ENCODE measurements around the gene AIDA.

AIDA gene

DNA sequence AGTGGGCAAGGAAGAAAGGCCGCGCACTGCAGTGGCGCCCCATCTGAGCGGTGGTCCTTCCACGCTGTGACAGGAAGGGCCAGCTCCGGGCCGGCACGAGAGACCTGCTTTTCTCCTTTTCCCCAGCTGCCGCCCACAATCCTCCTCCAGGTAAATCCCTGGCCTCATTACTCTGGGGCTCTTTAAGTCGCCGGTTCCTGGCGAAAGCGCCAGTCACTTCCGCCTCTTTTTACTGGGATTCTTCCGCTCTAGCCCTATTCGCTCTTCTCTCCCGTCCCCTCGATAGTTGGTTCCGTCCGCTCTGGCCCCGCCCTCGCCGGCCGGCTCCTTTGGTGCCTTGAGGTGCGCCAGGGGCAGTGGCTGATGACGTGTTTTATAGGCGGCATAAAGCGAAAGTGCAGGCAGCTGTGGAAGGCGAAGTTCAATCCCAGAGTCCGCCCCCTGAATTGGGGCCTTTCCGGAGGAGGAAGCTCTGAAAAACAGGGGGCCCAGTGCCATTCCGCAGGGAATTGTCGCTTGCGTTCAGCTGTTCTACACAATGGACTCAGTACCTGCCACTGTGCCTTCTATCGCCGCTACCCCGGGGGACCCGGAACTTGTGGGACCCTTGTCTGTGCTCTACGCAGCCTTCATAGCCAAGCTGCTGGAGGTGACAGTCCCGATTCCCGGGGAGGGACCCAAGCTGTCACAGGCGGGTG, 68.2 kb downstream of the AIDA start:
- DNase-seq (ENCODE audit: low spot score): peak; percentile 92

DNA sequence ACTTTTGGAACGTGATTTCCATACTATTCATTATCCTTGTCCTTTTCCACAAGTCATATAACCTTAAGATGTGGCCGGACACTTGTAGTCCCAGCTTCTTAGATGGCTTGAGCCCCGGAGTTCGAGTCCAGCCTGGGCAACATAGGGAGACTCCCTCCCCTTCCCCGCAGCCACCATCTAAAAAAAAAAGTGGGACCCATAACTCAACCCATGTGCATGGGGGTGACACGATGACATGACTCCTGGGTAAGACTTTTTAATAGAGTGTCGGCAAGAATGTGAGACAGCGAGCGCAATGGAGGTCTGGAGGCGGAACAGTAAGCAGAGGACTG, 68.7 kb downstream of the AIDA start:
- DNase-seq (ENCODE audit: low spot score): no peak

DNA sequence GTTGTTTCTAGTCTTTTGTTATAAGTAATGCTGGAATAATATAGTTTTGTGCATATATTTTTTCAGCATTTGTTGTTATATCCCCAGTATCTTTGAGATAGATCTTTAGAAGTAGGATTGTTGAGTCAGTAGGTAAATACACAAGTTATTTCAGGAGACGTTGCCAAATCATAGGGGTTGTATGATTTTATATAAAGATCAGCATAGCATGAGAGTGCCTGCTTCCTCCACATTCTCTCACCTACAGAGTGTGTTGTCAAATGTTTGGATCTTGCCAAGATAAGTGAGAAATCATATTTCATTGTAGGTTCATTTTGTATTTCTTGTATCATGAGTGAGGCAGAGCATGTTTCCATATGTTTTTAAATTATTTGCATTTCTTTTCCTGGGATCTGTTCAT, 69.8 kb downstream of the AIDA start:
- no peak for DNase-seq (ENCODE audit: low spot score)

DNA sequence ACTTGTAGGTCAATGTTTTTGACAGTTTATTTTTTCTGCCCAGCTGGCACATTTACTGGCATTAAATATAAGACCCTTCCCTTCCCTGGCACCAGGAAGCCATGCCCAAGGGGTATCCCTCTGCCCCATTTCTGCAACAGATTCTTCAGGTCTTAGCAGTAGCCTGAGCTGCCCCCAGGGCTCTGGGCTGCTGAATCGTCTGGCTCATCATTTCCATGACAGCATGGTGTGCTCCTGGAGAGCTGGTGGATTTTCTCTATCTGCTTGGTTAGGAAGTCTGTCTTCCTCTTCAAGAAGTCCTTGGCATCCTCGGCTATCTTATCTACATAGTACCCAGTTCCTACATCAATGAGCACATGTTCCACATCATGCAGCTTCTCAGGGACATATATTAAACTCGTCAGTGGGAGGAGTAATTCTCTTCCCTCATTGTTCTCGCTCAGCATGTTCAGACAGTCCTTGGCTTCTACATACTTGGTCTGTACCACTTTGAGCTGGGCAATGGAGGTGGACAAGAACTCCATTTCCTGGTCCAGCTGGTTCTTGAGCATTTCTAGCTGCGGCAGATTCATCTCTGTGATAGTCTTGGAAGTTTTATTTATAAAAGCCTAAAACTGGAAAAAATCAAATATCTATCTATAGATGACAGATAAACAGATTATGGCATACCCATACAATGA, 70.9 kb downstream of the AIDA start:
- DNase-seq (ENCODE audit: low spot score): no peak

DNA sequence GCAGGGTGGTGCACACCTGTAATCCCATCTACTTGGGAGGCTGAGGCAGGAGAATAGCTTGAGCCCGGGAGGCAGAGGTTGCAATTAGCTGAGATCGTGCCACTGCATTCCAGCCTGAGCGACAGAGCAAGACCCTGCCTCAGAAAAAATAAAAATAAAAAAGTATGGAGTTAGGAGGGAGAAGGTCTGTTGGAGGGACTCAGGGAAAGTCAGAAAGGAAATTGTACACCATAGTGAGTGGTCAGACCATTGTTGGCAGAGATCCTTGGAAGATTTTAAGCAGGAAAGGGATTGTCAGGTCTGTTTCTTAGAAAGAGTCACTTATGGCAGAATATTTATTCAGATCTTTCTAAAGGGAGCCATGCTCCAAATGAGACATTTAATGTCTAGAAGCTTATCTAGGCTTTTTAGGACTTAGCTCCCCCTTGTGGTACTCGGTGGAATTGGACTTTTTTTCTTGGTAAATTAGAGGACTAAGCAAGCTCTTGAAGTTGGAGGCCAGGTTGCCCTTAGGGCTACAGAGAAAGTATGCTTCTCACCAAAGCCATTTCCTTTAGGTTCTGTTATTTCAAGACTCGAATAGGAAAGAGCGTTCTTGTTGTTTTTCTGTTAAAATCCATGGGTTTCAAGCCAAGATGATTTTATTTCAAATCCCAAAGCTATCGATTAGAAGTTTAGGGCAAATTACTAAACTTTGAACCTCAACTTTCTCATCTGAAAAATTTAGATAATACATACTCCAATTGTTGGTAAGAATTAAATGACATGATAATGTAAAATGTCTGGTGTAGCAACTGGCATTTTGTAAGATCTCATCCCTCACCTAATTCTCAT, 77.9 kb downstream of the AIDA start:
- peak; percentile 61 for DNase-seq (ENCODE audit: low spot score)

DNA sequence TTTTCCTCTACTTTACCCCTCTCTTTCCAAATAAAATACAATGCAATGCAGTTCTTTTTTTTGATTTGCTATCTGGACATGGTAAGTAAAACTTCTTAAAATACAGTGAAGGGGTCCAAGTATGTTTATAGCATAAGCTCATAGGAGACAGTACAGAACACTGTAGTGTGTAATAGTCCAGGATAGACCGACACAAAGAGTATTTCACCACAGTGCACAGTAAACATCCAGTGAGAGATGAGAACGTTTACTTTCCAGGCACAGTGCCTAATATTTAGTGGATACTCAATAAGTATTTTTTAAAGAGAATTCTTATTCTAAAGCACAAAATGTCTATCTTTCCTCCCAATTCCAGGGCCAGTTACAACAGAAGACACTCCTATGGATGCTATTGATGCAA, 79.5 kb downstream of the AIDA start:
- DNase-seq (ENCODE audit: low spot score): no peak

DNA sequence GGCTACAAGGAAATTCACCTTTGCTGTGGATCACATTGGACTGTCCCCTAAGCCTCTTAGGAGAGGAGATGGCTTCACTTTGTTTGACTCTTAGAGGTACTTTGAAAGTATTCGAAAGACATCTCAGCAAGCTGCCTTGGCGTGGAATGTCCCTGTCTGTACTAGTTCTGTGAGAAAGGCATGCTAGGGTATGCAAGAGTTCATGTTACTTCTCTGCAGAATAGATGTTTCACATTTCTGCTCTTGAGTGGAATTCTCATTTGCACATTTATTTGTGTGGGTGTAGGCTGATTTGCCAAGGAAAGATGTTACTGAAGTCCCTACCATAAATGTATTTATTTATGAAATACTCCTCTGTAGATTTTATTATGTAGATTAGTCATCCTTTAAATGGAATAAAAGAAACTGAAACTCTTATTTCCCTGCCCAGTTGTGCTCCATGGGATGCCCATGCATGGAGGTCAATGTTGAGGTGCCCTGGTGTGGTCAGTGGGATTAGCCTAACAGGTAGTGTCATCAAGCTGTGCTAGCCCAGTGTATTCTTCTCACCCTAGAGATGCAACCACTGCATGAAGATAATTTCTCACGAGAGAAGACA, 80.6 kb downstream of the AIDA start:
- DNase-seq (ENCODE audit: low spot score): no peak

DNA sequence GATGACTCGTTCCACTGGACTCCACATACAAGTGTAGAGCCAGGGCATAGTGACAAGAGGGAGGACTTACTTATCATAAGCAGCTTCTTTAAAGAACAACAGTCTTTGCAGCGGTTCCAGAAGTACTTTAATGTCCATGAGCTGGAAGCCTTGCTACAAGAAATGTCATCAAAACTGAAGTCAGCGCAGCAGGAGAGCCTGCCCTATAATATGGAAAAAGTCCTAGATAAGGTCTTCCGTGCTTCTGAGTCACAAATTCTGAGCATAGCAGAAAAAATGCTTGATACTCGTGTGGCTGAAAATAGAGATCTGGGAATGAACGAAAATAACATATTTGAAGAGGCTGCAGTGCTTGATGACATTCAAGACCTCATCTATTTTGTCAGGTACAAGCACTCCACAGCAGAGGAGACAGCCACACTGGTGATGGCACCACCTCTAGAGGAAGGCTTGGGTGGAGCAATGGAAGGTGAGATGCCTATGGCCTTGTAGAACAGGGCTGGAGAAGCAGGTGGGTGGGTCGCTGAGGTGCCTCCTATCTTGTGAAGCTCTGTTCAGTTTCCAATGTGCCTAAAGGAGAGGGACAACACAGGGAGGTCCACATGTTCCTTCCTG, 82.3 kb downstream of the AIDA start:
- DNase-seq (ENCODE audit: low spot score): no peak

DNA sequence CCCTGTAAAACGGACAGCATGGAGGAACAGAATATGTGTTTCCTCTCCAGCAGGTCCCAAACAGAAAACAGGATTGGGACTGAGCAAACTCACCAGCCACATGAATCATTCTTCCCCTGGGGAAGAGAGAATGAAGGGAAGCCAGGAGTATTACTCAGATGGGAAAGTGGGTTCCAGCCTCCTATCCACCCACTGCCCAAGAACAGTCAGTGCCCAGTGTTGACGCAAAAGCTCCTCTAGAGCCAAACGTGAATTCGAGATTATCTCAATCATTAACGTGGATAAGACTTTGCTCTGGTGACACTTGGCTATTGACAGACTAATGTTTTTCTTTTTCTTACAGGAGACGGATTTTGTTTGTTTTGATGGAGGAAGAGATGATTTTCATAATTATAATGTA, 85.1 kb downstream of the AIDA start:
- DNase-seq (ENCODE audit: low spot score): peak; percentile 24

DNA sequence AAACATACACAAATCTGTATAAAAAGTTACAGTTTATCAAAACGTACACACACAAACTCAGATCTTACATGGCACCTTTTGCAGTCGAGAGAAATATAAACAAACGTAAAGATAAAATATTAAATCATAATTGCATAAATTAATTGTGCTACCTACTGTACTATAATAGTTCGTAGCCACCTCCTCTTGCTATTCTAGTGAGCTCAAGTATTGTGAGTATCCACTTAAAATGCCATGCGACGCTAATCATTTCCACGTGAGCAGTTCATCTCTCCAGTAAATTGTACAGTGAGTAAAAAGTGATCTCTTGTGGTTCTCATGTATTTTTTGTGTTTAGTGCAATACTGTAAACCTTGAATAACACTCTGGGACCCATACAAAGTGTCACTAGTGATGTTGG, 88.1 kb downstream of the AIDA start:
- no peak for DNase-seq (ENCODE audit: low spot score)

DNA sequence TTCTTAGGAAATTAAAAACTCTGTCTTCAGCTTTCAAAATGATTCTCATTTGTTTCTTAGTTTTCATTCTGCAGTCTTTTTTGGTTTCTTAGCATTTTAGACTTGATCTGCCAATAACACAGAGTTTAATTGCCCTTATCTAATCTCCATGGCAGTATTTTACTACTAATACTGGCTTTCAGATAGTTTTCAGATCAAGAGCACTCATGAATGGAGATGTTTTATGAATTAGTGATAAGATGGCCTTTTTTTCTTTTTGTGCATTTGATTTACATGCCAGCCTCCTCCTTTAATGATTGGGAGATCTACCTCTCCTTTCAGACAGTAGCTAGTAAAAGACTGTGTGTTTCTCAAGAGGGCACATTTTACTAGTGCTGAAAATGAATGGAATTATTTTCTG, 88.8 kb downstream of the AIDA start:
- DNase-seq (ENCODE audit: low spot score): no peak

DNA sequence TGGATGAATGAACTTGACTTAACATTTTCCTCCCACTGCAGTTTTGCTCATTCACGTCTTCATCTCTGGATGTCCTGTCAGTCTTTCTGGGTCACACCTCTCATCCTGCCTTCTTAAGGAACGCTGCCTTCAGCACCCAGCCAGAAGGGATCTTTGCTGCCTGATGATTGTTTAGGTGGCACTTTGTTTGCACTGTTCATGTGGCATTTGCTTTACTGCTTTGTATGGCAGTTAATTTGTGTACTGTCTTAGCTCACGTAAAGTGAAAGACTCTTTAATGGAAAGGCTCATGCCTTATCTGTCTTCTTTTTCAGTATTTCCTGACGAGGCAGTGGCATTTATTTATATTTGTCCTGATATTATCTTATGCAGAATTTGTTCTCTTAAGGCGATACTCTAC, 89.5 kb downstream of the AIDA start:
- DNase-seq (ENCODE audit: low spot score): no peak

DNA sequence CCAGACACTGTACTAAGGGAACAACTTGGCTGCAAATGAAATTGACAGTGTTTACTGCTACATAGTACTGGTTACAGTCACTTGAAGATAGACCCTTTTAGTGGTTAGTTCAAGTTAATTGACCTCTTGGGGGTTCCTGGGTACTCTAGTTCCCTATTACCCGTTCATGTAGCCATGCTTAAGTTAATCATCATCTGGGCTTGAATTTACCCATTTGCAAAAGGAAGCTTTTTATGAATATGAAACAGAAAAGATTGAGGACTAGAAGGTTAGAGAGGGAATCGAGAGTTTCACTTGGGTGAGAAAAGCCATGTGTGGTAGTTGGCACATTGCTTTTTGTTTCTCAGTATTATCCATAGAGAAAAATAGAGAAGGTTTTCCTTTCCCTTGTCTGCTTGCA, 91.7 kb downstream of the AIDA start:
- DNase-seq (ENCODE audit: low spot score): no peak

DNA sequence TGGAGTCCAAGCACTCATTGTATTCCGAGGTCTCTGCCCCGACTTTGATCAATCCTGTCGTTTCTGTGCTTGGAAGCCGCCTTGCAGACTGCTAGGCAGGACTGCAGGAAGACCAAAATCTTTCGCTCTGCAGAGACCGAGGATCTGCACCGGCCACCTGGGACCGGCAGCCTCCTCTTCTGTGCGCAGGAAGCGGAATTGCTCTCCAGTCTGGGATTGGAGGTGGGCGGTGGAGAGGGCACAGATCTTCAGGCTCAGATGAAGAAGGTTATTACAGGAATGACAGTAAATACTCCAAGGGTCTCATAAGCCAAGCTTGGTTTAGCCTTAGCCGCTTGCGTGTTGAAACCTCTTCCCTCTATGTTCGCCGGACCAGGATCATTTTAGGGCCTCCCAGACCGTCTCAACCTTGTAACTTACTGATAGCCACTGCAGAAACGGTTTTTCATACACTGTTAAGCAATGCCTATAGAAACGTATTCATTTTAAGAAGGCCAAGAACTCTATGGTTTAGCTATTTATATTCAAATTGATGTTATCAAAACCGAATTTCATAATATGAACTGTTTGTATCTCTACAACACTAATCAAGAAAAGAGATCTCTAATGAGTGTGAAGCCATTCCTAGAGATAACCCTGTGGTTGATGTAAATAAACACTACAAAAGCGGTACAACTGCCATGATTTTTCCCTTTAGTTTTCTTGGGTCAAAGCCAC, 93.3 kb downstream of the AIDA start:
- DNase-seq (ENCODE audit: low spot score): peak; percentile 29

Measured in AG08396 (cell line).